K562 (cell line): ENCODE measurements around the gene FOXK2. TPM values are rescaled to one million over a fixed set of nuclear protein-coding genes. Genes with fewer than 3 reads are reported as not detected.

Experiments used
- CHCHD3 ChIP-seq: fragments of 250-450 bp; sonication (Bioruptor Pico); IDR thresholded peaks from 2 replicates; pipeline ENCODE4 v2.1.2; 2022; ENCODE audit warnings: mild to moderate bottlenecking
- EP300 ChIP-seq: IDR thresholded peaks from 2 replicates; pipeline ENCODE4 v1.6.1; 2012; ENCODE audit warnings: low read length, improper control_type of control experiment
- EZH2 ChIP-seq: IDR thresholded peaks from 2 replicates; pipeline ENCODE4 v1.6.1; 2012; ENCODE audit warnings: low read depth, mild to moderate bottlenecking, inconsistent platforms, low read length, borderline replicate concordance
- RBFOX2 ChIP-seq: fragments of 200-400 bp; formaldehyde crosslinking; IDR thresholded peaks from 2 replicates; pipeline ENCODE4 v1.6.1; 2017; ENCODE audit warnings: low read depth, mild to moderate bottlenecking, low read length, moderate library complexity
- SMAD3 ChIP-seq: fragments of 450-650 bp; formaldehyde crosslinking; conservative IDR thresholded peaks from 2 replicates; pipeline ENCODE4 v1.4.0; 2020; ENCODE audit warnings: mild to moderate bottlenecking
- SP1 ChIP-seq: sonication (generic); formaldehyde crosslinking; IDR thresholded peaks from 2 replicates; pipeline ENCODE4 v1.8.1; 2022; ENCODE audit warnings: mild to moderate bottlenecking, missing genetic modification reagents
- ZNF174 ChIP-seq: fragments of 250-450 bp; sonication (Bioruptor Pico); IDR thresholded peaks from 2 replicates; pipeline ENCODE4 v1.4.0; 2020; ENCODE audit warnings: mild to moderate bottlenecking
- polyA plus RNA-seq, 8 experiments: library from polyadenylated mRNA; depleted of rRNA in 4 of 8; stranded (reverse) in 5 of 8; unstranded in 3 of 8; fragments of >200 nt; fragmentation: Nextera tagmentation in 2 of 8; fragmentation: Illumina TruSeq in 1 of 8; extraction: Ambion mirVana in 2 of 8; extraction: Trizol in 1 of 8; gene quantifications; 2 replicates each; pipeline versions ENCODE4 v1.2.1 to v1.2.3, GENCODE V29; 2011 to 2014; ENCODE audit warnings: inconsistent platforms in 1 of 8, missing spikeins in 1 of 8
- total RNA-seq, 7 experiments: library from RNA; depleted of rRNA in 6 of 7; stranded (reverse); fragments of >200 nt in 6 of 7; fragmentation: Illumina TruSeq in 2 of 7; extraction: Trizol in 2 of 7; gene quantifications; 2 replicates each; pipeline versions ENCODE4 v1.2.1 to v1.2.3, GENCODE V29; 2011 to 2021; ENCODE audit warnings: low replicate concordance in 1 of 7
- TF ChIP-seq, protein P1 (sequence below): fragments of 450-650 bp; IDR thresholded peaks from 2 replicates; pipeline ENCODE4 v1.6.1; 2016; ENCODE audit warnings: low read depth, mild to moderate bottlenecking, moderate library complexity
- TF ChIP-seq, protein P2 (sequence below), 2 experiments: fragments of 250-450 bp in 1 of 2; fragments of 450-650 bp in 1 of 2; sonication (Bioruptor Pico) in 1 of 2; IDR thresholded peaks; 2 replicates each; pipeline versions ENCODE4 v1.6.1 to v1.8.0; 2016 to 2021; ENCODE audit warnings: mild to moderate bottlenecking in 2 of 2, moderate library complexity in 2 of 2, missing compliant biosample characterization in 1 of 2, missing genetic modification characterization in 1 of 2
- TF ChIP-seq, protein P3 (sequence below): fragments of 450-650 bp; formaldehyde crosslinking; conservative IDR thresholded peaks from 2 replicates; pipeline ENCODE4 v1.4.0; 2022; ENCODE audit warnings: mild to moderate bottlenecking, missing genetic modification characterization
- TF ChIP-seq, protein P4 (sequence below): fragments of 150-350 bp; conservative IDR thresholded peaks from 2 replicates; pipeline ENCODE4 v1.6.1; 2014; ENCODE audit warnings: low read length
- TF ChIP-seq, protein P5 (sequence below): fragments of 450-650 bp; IDR thresholded peaks from 2 replicates; pipeline ENCODE4 v1.6.1; 2017; ENCODE audit warnings: antibody characterized with exemption, mild to moderate bottlenecking
- TF ChIP-seq, protein P6 (sequence below): fragments of 450-650 bp; formaldehyde crosslinking; IDR thresholded peaks from 2 replicates; pipeline ENCODE4 v1.4.0; 2020; ENCODE audit warnings: mild to moderate bottlenecking, mixed read lengths

Gene FOXK2
- total and polyA plus RNA-seq, 9 of the 15 experiments (the other 6 are each of a cell fraction or from before 2014, with no cell fraction given) = 3.0 to 86.0 (median 44.1) TPM

DNA sequence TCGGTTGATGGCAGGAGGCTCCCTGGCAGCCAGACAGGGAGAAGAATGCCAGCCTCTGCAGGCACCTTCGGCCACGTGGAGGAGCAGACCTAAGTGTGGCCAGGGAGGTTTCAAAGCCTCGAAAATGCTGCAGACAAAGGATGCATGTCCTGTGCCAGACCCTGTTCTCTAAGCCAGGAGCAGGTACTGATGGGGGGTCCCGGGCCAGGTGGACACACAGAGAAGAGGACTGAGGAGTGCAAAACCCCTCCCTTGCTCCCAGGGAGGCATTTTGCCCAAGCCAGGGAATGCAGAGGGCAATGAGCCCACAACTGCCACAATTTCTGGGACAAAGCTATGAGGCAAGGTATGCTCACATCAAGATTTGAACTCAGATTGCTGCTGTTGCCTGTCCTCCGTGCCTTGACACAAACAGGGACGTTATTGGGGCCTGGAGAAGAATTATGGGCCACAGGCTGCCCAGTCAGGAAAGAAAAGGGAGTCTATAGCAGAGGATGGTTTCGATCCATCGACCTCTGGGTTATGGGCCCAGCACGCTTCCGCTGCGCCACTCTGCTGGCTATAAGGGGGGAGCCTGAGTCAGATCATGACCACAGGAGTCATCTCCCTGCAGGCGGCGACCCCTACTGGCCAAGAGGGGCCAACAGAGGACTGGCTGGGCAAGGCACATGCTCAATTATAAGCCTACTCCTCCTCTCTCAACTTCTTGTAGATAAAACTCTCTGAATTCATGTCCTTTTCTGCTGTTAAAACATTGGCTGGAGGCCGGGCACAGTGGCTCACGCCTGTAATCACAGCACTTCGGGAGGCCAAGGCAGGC, 25.1 kb upstream of the FOXK2 start (continued):
- TF ChIP-seq EZH2 (no peak), RBFOX2 (peak; percentile 23; the same call in 1 of the 2 replicates), SP1 (peak; percentile 96), CHCHD3 (CRISPR knock-in tag) (no peak), ZNF174 (CRISPR knock-in tag) (peak; percentile 19; the same call in 1 of the 2 replicates), EP300 (peak; percentile 56; the same call in 1 of the 2 replicates), SMAD3 (CRISPR knock-in tag) (no peak)
- TF ChIP-seq, protein P1, sequence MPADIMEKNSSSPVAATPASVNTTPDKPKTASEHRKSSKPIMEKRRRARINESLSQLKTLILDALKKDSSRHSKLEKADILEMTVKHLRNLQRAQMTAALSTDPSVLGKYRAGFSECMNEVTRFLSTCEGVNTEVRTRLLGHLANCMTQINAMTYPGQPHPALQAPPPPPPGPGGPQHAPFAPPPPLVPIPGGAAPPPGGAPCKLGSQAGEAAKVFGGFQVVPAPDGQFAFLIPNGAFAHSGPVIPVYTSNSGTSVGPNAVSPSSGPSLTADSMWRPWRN = no peak
- TF ChIP-seq, protein P2, sequence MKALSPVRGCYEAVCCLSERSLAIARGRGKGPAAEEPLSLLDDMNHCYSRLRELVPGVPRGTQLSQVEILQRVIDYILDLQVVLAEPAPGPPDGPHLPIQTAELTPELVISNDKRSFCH (CRISPR knock-in tag; IDR thresholded peaks at IDR 0.05) = no peak
- TF ChIP-seq, protein P2 (tag; IDR thresholded peaks at IDR 0.05) = 0 out of 2 replicates have a peak, but pooled peaks have one; percentile 81
- TF ChIP-seq, protein P3, sequence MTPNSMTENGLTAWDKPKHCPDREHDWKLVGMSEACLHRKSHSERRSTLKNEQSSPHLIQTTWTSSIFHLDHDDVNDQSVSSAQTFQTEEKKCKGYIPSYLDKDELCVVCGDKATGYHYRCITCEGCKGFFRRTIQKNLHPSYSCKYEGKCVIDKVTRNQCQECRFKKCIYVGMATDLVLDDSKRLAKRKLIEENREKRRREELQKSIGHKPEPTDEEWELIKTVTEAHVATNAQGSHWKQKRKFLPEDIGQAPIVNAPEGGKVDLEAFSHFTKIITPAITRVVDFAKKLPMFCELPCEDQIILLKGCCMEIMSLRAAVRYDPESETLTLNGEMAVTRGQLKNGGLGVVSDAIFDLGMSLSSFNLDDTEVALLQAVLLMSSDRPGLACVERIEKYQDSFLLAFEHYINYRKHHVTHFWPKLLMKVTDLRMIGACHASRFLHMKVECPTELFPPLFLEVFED (CRISPR knock-in tag) = peak; percentile 74; the same call in 1 of the 2 replicates
- TF ChIP-seq, protein P4, sequence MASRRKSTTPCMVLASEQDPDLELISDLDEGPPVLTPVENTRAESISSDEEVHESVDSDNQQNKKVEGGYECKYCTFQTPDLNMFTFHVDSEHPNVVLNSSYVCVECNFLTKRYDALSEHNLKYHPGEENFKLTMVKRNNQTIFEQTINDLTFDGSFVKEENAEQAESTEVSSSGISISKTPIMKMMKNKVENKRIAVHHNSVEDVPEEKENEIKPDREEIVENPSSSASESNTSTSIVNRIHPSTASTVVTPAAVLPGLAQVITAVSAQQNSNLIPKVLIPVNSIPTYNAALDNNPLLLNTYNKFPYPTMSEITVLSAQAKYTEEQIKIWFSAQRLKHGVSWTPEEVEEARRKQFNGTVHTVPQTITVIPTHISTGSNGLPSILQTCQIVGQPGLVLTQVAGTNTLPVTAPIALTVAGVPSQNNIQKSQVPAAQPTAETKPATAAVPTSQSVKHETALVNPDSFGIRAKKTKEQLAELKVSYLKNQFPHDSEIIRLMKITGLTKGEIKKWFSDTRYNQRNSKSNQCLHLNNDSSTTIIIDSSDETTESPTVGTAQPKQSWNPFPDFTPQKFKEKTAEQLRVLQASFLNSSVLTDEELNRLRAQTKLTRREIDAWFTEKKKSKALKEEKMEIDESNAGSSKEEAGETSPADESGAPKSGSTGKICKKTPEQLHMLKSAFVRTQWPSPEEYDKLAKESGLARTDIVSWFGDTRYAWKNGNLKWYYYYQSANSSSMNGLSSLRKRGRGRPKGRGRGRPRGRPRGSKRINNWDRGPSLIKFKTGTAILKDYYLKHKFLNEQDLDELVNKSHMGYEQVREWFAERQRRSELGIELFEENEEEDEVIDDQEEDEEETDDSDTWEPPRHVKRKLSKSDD = no peak
- TF ChIP-seq, protein P5, sequence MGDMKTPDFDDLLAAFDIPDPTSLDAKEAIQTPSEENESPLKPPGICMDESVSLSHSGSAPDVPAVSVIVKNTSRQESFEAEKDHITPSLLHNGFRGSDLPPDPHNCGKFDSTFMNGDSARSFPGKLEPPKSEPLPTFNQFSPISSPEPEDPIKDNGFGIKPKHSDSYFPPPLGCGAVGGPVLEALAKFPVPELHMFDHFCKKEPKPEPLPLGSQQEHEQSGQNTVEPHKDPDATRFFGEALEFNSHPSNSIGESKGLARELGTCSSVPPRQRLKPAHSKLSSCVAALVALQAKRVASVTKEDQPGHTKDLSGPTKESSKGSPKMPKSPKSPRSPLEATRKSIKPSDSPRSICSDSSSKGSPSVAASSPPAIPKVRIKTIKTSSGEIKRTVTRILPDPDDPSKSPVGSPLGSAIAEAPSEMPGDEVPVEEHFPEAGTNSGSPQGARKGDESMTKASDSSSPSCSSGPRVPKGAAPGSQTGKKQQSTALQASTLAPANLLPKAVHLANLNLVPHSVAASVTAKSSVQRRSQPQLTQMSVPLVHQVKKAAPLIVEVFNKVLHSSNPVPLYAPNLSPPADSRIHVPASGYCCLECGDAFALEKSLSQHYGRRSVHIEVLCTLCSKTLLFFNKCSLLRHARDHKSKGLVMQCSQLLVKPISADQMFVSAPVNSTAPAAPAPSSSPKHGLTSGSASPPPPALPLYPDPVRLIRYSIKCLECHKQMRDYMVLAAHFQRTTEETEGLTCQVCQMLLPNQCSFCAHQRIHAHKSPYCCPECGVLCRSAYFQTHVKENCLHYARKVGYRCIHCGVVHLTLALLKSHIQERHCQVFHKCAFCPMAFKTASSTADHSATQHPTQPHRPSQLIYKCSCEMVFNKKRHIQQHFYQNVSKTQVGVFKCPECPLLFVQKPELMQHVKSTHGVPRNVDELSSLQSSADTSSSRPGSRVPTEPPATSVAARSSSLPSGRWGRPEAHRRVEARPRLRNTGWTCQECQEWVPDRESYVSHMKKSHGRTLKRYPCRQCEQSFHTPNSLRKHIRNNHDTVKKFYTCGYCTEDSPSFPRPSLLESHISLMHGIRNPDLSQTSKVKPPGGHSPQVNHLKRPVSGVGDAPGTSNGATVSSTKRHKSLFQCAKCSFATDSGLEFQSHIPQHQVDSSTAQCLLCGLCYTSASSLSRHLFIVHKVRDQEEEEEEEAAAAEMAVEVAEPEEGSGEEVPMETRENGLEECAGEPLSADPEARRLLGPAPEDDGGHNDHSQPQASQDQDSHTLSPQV = peak; percentile 97
- TF ChIP-seq, protein P6, sequence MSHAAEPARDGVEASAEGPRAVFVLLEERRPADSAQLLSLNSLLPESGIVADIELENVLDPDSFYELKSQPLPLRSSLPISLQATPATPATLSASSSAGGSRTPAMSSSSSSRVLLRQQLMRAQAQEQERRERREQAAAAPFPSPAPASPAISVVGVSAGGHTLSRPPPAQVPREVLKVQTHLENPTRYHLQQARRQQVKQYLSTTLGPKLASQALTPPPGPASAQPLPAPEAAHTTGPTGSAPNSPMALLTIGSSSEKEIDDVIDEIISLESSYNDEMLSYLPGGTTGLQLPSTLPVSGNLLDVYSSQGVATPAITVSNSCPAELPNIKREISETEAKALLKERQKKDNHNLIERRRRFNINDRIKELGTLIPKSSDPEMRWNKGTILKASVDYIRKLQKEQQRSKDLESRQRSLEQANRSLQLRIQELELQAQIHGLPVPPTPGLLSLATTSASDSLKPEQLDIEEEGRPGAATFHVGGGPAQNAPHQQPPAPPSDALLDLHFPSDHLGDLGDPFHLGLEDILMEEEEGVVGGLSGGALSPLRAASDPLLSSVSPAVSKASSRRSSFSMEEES = no peak
